Thyroid gland (tissue), 4 donors: Measurements from ENCODE around the gene SUV39H2. TPM values are rescaled to one million over a fixed set of nuclear protein-coding genes. Genes with fewer than 3 reads are reported as not detected.
A peak's percentile ranks its signal among the peaks of the same experiment; 100 is the strongest.

ENCODE experiments used
- DNase-seq, 2 donors: peaks; one replicate each; pipeline ENCODE4 v3.0.0-alpha.2; 2019
- H3K27ac ChIP-seq, 3 donors: fragments of 200-600 bp; sonication (generic); 1 replicate in 2 of 3; 2 replicates in 1 of 3; pipeline ENCODE4 v1.5.1; 2016 to 2019; ENCODE audit warnings: mild to moderate bottlenecking in 1 of 3, moderate library complexity in 1 of 3
- H3K27me3 ChIP-seq: fragments of 200-600 bp; sonication (generic); one replicate; pipeline ENCODE4 v1.5.1; 2019
- H3K36me3 ChIP-seq, 2 donors: fragments of 200-600 bp; sonication (generic); one replicate each; pipeline ENCODE4 v1.5.1; 2016 to 2019
- H3K4me1 ChIP-seq, 2 donors: fragments of 200-600 bp; sonication (generic); one replicate each; pipeline ENCODE4 v1.5.1; 2017 to 2019
- H3K4me3 ChIP-seq, 3 donors: fragments of 200-600 bp; sonication (generic); replicated peaks in 1 of 3; 1 replicate in 2 of 3; 2 replicates in 1 of 3; pipeline ENCODE4 v1.5.1; 2016; ENCODE audit warnings: mild to moderate bottlenecking in 1 of 3
- H3K9me3 ChIP-seq: fragments of 200-600 bp; sonication (generic); one replicate; pipeline ENCODE4 v1.5.1; 2017
- CTCF ChIP-seq, 6 experiments: fragments of 200-600 bp in 3 of 6; fragments of 450-650 bp in 3 of 6; sonication (generic) in 3 of 6; IDR thresholded peaks; one replicate each; pipeline ENCODE4 v1.5.1; 2016 to 2019; ENCODE audit warnings: antibody characterized with exemption in 6 of 6, mild to moderate bottlenecking in 2 of 6, inconsistent platforms in 1 of 6, moderate library complexity in 1 of 6
- POLR2A ChIP-seq, 2 donors: fragments of 450-650 bp; IDR thresholded peaks; one replicate each; pipeline ENCODE4 v1.6.1; 2017; ENCODE audit warnings: antibody characterized with exemption in 2 of 2, mild to moderate bottlenecking in 2 of 2, moderate library complexity in 1 of 2
- WGBS, 2 donors: methylation state at CpG; one replicate each; pipeline ENCODE4 v1.1.5; 2017; 5-methylcytosine and 5-hydroxymethylcytosine counted together
- intact Hi-C: fragments of 100-400 bp; cut with DNase I; formaldehyde crosslinking; loops from one replicate; pipeline ENCODE4 v1.15.1; 2023
- total RNA-seq, 4 donors: library from RNA; depleted of rRNA; stranded (reverse); fragments of >200 nt; gene quantifications; one replicate each; pipeline ENCODE4 v1.2.3, GENCODE V29; 2016

SUV39H2 gene
- total RNA-seq, 4 donors from 2014 or later = 5.1 to 9.6 (median 8.7) TPM

- intact Hi-C loops = loop anchor here (5.0 kb wide), 1 partner anchor 216 kb away; no protein-coding TSS in a partner anchor
Measured at GRCh38 chr10:14875941-14876340, 2.7 kb upstream of the SUV39H2 start.

GRCh38 chr10:14876764-14877163 is 1.9 kb upstream of the SUV39H2 start:
- intact Hi-C loops = loop anchor here (5.0 kb wide), 1 partner anchor 216 kb away; no protein-coding TSS in a partner anchor
- no peaks in the 10 kb centered on the region for H3K27me3 ChIP-seq
- no peak overlapping the region for H3K4me3 ChIP-seq
- DNase-seq = no peak
- H3K36me3 ChIP-seq = no peaks in the 10 kb centered on the region
- no peaks in the 10 kb centered on the region for H3K9me3 ChIP-seq
- H3K4me1 ChIP-seq = peaks cover 9 to 16% of the 10 kb centered on the region in 2 donors
- TF ChIP-seq POLR2A (IDR thresholded peaks at IDR 0.05) (no peak), CTCF (IDR thresholded peaks at IDR 0.05) (no peak)
- no peak overlapping the region for H3K27ac ChIP-seq
- WGBS, 2 donors = 84 to 90% methylated on average over 9 of the region's 9 CpGs

More at GRCh38 chr10:14875941-14876340, 2.7 kb upstream of the SUV39H2 start:
- DNase-seq = no peak
- H3K27me3 ChIP-seq = no peaks in the 10 kb centered on the region
- H3K4me1 ChIP-seq = peaks cover 9 to 16% of the 10 kb centered on the region in 2 donors
- 94 to 97% methylated on average over 12 of the region's 12 CpGs for WGBS, 2 donors
- TF ChIP-seq POLR2A (IDR thresholded peaks at IDR 0.05) (no peak), CTCF (IDR thresholded peaks at IDR 0.05) (no peak)
- H3K4me3 ChIP-seq = no peak overlapping the region
- no peak overlapping the region for H3K27ac ChIP-seq
- H3K9me3 ChIP-seq = no peaks in the 10 kb centered on the region
- H3K36me3 ChIP-seq = no peaks in the 10 kb centered on the region

GRCh38 chr10:14879124-14879927 is 660 bp downstream of the SUV39H2 start:
- WGBS, 2 donors = 0 to 1% methylated on average over 30 to 51 of the region's 60 CpGs
- TF ChIP-seq POLR2A (IDR thresholded peaks at IDR 0.05) (no peak), CTCF (IDR thresholded peaks at IDR 0.05) (no peak)
- DNase-seq = peak; percentile 47 to 57
- peak overlapping the region; percentile 69 to 95 (median 83) for H3K4me3 ChIP-seq
- no peaks in the 10 kb centered on the region for H3K9me3 ChIP-seq
- H3K27me3 ChIP-seq = no peaks in the 10 kb centered on the region
- intact Hi-C loops = loop anchor here (5.0 kb wide), 1 partner anchor 213 kb away; no protein-coding TSS in a partner anchor
- peaks cover 9 to 16% of the 10 kb centered on the region in 2 donors for H3K4me1 ChIP-seq
- no peaks in the 10 kb centered on the region for H3K36me3 ChIP-seq
- H3K27ac ChIP-seq = peak overlapping the region in 2 of 3 donors; percentile 67 to 94

GRCh38 chr10:14879928-14880193 is 1.2 kb downstream of the SUV39H2 start:
- WGBS, 2 donors = 3 to 4% methylated on average over 5 of the region's 5 CpGs
- Histone ChIP-seq H3K36me3 (no peaks in the 10 kb centered on the region), H3K4me1 (peaks cover 9 to 16% of the 10 kb centered on the region in 2 donors), H3K27ac (no peak overlapping the region), H3K4me3 (no peak overlapping the region), H3K9me3 (no peaks in the 10 kb centered on the region), H3K27me3 (no peaks in the 10 kb centered on the region)
- no peak for DNase-seq
- intact Hi-C loops = loop anchor here (5.0 kb wide), 1 partner anchor 212 kb away; no protein-coding TSS in a partner anchor
- TF ChIP-seq POLR2A (IDR thresholded peaks at IDR 0.05) = no peak
- no peak for TF ChIP-seq CTCF (IDR thresholded peaks at IDR 0.05)

- no peaks in the 10 kb centered on the region for H3K27me3 ChIP-seq
- no peak overlapping the region for H3K27ac ChIP-seq
- WGBS, 2 donors = 54 to 55% methylated on average over 7 of the region's 7 CpGs
- peaks cover 9 to 16% of the 10 kb centered on the region in 2 donors for H3K4me1 ChIP-seq
- no peak for DNase-seq
- no peaks in the 10 kb centered on the region for H3K9me3 ChIP-seq
- H3K4me3 ChIP-seq = no peak overlapping the region
- no peaks in the 10 kb centered on the region for H3K36me3 ChIP-seq
- intact Hi-C loops = no loop called here
- TF ChIP-seq CTCF (IDR thresholded peaks at IDR 0.05) (no peak), POLR2A (IDR thresholded peaks at IDR 0.05) (no peak)
Measured at GRCh38 chr10:14880229-14880628, 1.6 kb downstream of the SUV39H2 start.
